OCI-LY3 (cell line): ENCODE data around the gene SKIDA1.

Source experiments
- H2AFZ ChIP-seq: fragments of 200-600, 300-600 bp; shearing (Covaris generic); 2 replicates; pipeline ENCODE4 v1.6.0; 2014; ENCODE audit warnings: antibody characterized with exemption, low read depth, low read length
- H3K27ac ChIP-seq: fragments of 200-600, 300-600 bp; sonication (generic); 2 replicates; pipeline ENCODE4 v1.5.1; 2014; ENCODE audit warnings: mild to moderate bottlenecking, low read length, moderate library complexity, mixed read lengths
- H3K27me3 ChIP-seq: fragments of 200-600, 300-600 bp; sonication (generic); 2 replicates; pipeline ENCODE4 v1.6.1; 2014; ENCODE audit warnings: low read depth, low read length, mixed read lengths
- H3K36me3 ChIP-seq: fragments of 200-600, 300-600 bp; sonication (generic); replicated peaks from 2 replicates; pipeline ENCODE3; 2014; ENCODE audit warnings: low read depth, low read length, mixed read lengths
- H3K4me1 ChIP-seq: fragments of 300-600, 200-600 bp; sonication (generic); 2 replicates; pipeline ENCODE4 v1.6.1; 2014; ENCODE audit warnings: low read length, mixed read lengths
- H3K4me2 ChIP-seq: fragments of 200-600, 300-600 bp; sonication (generic); 2 replicates; pipeline ENCODE4 v1.6.1; 2014; ENCODE audit warnings: low read length, mixed read lengths
- H3K4me3 ChIP-seq: fragments of 300-600, 200-600 bp; sonication (generic); 2 replicates; pipeline ENCODE4 v1.5.1; 2014; ENCODE audit warnings: antibody characterized with exemption, mild to moderate bottlenecking, low read length, moderate library complexity
- H3K79me2 ChIP-seq: fragments of 300-600, 200-600 bp; shearing (Covaris generic); 2 replicates; pipeline ENCODE4 v1.6.1; 2014; ENCODE audit warnings: mild to moderate bottlenecking, low read length, mixed read lengths
- H3K9ac ChIP-seq: fragments of 300-600, 200-600 bp; shearing (Covaris generic); 2 replicates; pipeline ENCODE4 v1.6.0; 2014; ENCODE audit warnings: mild to moderate bottlenecking, low read length, moderate library complexity
- H3K9me3 ChIP-seq: fragments of 200-600, 300-600 bp; shearing (Covaris generic); 2 replicates; pipeline ENCODE4 v1.6.1; 2014; ENCODE audit warnings: low read length, mixed read lengths; ENCODE audit not compliant: insufficient read depth
- H4K20me1 ChIP-seq: fragments of 200-600, 300-600 bp; sonication (generic); 2 replicates; pipeline ENCODE4 v1.6.1; 2016; ENCODE audit warnings: low read length, mixed read lengths; ENCODE audit not compliant: insufficient read depth
- CTCF ChIP-seq: fragments of 200-600, 300-600 bp; sonication (generic); IDR thresholded peaks from 2 replicates; pipeline ENCODE4 v1.5.1; 2014; ENCODE audit warnings: antibody characterized with exemption, low read length, low read depth
- EZH2phosphoT487 ChIP-seq: fragments of 200-600 bp; shearing (Covaris generic); IDR thresholded peaks from 2 replicates; pipeline ENCODE4 v1.6.1; 2018; ENCODE audit warnings: antibody characterized with exemption, mixed run types, low read depth

Gene SKIDA1

GRCh38 chr10:21497177-21497807, 28.2 kb downstream of the SKIDA1 start:
- H3K4me2 ChIP-seq = peak overlapping the region; percentile 83

GRCh38 chr10:21496343-21497176, 28.9 kb downstream of the SKIDA1 start:
- Histone ChIP-seq H2AFZ (peak overlapping the region; percentile 89), H3K36me3 (no peaks in the 10 kb centered on the region)

More at GRCh38 chr10:21497177-21497807, 28.2 kb downstream of the SKIDA1 start:
- Histone ChIP-seq H3K4me1 (peaks cover 17% of the 10 kb centered on the region), H2AFZ (peak overlapping the region; percentile 89; the same call in 1 of the 2 replicates), H3K27me3 (peaks cover 23% of the 10 kb centered on the region), H3K36me3 (no peaks in the 10 kb centered on the region), H3K9me3 (no peaks in the 10 kb centered on the region), H3K4me3 (peak overlapping the region; percentile 99), H3K9ac (peak overlapping the region; percentile 80), H4K20me1 (no peaks in the 10 kb centered on the region), H3K79me2 (no peaks in the 10 kb centered on the region), H3K27ac (no peak overlapping the region)
- no peak for TF ChIP-seq EZH2phosphoT487
- TF ChIP-seq CTCF = no peak

GRCh38 chr10:21495752-21496342, 29.6 kb downstream of the SKIDA1 start:
- Histone ChIP-seq H3K4me1 (peaks cover 13% of the 10 kb centered on the region), H3K4me3 (peak overlapping the region; percentile 99), H3K9ac (peak overlapping the region; percentile 80), H3K36me3 (no peaks in the 10 kb centered on the region), H3K9me3 (no peaks in the 10 kb centered on the region), H2AFZ (peak overlapping the region; percentile 89), H3K4me2 (peak overlapping the region; percentile 83), H3K79me2 (no peaks in the 10 kb centered on the region), H3K27ac (peak overlapping the region; percentile 52), H4K20me1 (no peaks in the 10 kb centered on the region), H3K27me3 (peaks cover 20% of the 10 kb centered on the region)
- no peak for TF ChIP-seq EZH2phosphoT487
- peak; percentile 75 for TF ChIP-seq CTCF

More at GRCh38 chr10:21496343-21497176, 28.9 kb downstream of the SKIDA1 start:
- no peaks in the 10 kb centered on the region for H3K79me2 ChIP-seq
- H3K4me3 ChIP-seq = peak overlapping the region; percentile 99
- H3K27me3 ChIP-seq = peaks cover 20% of the 10 kb centered on the region
- TF ChIP-seq EZH2phosphoT487 (no peak), CTCF (peak; percentile 58)
- H3K27ac ChIP-seq = peak overlapping the region; percentile 52
- no peaks in the 10 kb centered on the region for H3K9me3 ChIP-seq
- peaks cover 17% of the 10 kb centered on the region for H3K4me1 ChIP-seq
- peak overlapping the region; percentile 83 for H3K4me2 ChIP-seq
- H3K9ac ChIP-seq = peak overlapping the region; percentile 80
- H4K20me1 ChIP-seq = no peaks in the 10 kb centered on the region
